GM21737 (cell line): ENCODE data around the gene RAB44.
"Not testable (repeated sequence)": the region's sequence is repeated elsewhere in the genome, so short reads cannot be mapped to it uniquely, and the experiment has no call there.

Experiments used
- ATAC-seq: cut with Tn5 transposase; IDR thresholded peaks from one replicate; pipeline ENCODE4 v1.9.1; 2021; ENCODE audit warnings: mild to moderate bottlenecking, moderate library complexity; ENCODE audit not compliant: unreplicated experiment

RAB44 gene, protein sequence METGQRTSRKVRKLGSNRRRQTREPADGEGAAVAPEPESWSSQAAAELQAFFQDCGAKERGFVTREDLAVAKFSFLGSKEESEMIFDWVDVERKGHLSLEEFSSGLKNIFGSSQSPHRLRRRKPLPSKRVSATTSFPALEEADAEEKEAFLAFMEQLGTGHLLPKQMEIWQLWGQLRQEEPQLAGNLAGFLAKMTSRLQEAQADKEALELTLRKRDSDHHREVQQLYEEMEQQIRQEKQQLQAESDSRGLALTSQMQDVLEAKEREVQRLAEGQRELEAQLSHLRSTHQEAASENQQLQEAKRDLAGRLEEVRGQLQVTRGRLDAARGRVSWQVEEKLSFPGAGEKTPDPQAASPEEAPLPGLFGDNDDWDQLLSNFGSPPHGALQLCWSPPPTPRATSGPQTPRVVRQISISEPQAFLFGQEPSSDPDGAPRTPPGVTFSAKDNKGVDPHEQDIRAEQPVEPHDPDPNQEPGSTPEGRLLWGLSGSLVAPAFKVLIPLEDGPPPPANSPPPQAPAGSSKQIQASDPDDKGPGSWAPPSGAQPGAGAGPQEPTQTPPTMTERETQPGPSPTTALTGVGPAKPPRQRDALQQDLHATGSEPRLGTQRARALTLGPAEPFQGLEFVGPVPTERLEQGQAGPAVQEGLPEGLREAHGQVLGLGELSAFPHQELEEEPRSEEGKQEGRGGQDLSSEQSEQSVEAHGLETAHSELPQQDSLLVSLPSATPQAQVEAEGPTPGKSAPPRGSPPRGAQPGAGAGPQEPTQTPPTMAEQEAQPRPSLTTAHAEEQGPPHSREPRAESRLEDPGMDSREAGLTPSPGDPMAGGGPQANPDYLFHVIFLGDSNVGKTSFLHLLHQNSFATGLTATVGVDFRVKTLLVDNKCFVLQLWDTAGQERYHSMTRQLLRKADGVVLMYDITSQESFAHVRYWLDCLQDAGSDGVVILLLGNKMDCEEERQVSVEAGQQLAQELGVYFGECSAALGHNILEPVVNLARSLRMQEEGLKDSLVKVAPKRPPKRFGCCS

DNA sequence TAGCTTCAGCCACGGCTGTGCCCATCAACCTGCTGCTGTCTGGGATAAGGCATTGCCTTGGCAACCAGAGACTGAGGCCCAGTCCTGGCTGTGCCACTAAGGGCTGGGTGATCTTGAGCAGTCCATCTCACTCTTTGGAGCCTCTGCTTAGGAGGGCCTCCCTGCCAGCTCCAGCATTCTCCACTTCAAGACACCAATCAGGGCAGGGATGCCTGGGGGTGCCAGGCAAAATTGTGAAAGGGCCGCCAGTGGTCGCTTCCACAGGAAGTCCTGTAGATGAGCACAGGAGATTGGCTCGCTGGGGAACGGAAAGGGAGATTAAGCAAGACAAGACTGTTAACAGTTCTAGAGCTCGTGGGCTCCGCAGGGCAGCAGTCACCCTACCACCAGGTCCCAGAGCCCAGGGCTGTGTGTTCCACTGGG is at the start of gene RAB44:
RAB44 (plus strand) TSS at position 346 of the 423 bp plus-strand sequence. CDS start 6,410 bp downstream, outside the sequence.
- no peak for ATAC-seq

DNA sequence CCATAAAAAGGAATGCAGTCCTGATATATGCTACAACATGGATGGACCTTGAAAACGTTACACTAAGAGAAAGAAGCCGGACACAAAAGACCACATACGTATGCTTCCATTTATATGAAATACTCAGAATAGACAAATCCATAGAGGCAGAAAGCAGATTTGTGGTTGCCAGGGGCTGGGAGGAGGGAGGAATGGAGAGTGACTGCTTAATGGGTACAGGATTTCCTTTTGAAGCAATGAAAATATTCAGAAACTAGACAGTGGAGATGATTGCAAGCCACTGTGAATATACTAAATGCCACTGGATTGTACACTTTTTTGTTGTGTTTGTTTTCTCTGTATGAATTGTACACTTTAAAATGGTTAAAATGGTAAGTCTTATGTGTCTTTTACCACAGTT is 48.5 kb upstream of the RAB44 start:
- no peak for ATAC-seq

DNA sequence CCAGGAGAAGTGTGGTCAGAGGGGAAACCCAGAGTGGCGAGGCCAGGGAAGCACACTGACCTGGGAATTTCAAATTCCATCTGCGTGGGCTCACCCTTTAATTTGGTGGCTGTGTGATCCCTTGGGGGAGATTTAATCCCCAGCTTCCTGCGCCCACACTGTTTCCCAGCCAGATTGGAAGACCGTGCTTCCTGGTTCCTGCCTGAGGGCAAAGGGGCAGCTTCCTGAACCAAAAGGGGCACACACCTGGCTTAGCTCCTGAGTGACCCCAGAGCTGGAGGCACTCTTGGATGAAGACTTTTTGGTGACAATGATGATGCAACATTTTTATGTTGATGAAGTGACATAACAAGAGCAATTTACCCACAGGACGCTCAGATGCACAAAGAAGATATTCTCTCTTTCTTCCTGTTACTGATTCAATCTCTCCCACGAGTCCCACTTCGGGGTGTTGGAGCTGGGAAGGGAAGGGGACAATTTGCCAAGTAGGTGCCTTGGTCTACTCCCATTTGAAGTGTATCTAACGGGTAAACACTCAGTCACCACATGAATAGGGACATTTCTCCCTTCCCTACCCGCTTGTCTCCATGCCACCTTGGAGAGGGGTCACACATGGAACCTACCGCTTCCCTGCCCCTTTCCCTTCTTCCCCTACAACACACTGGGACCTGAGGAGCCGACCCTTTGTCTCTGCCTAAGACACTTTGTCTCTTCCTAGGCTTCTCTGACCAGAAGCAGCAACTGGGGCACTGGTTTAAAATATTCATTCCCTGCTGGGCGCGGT is 47.7 kb upstream of the RAB44 start:
- no peak for ATAC-seq

DNA sequence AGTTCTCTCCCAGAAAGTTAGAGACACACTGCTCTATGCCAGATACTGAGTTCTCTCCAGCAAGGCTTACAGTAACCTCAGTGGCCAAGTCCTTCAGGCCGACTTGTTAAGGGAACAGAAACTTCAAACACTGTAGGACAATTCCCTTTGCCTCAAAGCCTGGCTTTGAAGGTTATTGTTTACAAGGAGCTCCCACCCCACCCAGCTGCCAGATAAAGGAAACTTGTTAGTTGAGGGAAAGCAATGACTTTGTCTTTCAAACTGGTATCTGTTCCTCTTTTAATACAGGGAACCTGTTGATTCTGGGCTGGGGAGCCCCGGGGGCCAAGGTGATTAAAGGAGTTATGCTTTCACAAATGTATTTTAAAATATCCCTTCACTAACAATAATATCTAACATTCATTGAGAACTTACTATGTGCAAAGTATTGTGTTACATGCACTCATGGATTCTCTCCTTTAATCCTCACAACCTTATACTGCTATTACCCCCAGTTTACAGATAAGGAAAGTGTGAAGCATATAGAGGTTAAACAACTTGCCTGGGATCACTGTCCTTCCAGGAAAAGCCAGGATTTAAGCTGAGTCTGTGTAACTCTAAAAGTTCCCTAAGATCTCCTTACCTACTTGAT is 46.7 kb upstream of the RAB44 start:
- ATAC-seq: no peak

DNA sequence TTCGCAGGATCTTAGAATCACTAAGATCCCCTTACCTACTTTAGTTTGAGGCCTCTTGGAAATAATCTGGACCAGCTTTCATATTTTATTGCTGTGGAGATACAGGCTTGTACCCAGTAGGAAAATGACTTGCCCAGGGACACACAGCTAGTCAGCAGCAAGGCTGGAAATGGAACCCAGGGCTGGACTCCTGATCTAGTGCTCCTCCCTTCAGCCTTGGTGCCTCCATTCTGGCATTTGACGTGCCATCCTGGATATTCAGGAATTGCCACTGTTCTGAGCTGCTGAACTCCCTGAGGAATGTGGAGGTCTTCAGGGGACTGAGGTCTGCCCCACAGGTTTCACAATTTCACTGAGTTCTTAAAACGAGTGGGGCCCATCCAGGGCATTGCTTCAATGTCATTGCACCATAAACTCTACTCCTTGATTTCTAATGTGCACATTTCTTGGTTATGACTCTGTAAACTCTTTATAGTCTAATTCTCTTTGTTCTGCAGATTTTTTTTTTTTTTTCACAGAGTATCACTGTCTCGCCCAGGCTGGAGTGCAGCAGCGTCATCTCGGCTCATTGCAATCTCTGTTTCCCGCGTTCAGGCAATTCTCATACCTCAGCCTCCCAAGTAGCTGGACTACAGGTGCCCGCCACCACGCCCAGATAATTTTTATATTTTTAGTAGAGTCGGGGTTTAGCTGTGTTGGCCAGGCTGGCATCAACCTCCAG is 45.8 kb upstream of the RAB44 start:
- no peak for ATAC-seq

DNA sequence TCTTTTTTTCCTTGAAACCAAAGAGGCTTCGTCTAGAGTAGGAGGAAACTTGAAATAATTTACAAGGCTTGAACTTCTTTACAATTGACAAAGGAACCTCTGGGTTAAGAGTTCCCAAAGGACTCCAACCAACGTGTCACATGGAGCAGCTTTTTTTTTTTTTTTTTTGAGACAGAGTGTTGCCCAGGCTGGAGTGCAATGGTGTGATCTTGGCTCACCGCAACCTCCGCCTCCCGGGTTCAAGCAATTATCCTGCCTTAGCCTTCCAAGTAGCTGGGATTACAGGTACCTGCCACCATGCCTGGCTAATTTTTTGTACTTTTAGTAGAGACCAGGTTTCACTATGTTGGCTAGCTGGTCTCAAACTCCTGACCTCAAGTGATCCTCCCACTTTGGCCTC is 43.2 kb upstream of the RAB44 start:
- not testable (repeated sequence) for ATAC-seq

DNA sequence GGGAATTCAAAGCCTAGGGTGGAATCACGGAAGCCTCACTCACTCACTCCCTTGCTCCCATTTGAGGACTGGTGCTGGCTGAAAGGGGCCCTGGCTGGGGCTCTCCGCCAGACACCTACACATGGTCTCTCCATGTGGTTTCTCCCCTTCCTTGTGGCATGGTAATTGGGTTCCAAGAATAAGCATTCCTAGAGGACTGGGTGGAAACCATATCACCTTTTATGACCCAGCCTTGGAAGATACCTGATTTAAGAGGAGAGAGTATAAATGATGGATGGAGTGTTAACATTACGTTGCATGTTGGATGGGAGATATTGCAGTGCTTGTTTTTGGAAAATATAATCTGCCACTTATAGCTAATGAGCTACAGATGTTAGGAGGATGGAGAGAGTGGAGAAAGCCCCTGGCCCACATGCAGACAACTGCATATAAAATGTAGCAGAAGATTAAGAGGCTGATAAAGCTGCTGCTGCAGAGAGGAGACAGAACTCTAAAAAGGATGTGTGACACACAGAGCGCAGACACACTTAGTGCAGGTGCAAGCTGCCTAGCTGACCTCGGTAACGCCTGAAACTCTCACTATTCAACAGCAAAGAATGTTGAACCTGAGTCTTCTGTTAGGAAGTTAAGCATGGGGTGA is 42.4 kb upstream of the RAB44 start:
- no peak for ATAC-seq

DNA sequence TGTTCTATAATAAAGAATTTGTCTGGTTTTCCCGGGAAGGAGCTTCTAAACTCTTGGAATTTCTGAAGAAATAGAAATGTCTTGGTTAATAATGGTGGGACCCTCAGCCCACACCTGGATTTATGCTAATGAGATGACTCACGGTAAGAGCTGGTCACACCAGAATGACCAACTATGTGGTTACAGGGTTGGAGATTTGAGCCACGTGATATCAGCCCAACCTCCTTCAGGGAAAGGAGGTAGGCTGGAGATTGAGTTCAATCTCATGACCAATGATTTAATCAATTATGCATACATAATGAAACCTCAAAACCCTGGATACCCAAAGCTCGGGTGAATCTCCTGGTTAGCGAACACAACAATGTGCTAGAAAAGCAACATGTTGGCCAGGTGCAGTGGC is 41.2 kb upstream of the RAB44 start:
- no peak for ATAC-seq

DNA sequence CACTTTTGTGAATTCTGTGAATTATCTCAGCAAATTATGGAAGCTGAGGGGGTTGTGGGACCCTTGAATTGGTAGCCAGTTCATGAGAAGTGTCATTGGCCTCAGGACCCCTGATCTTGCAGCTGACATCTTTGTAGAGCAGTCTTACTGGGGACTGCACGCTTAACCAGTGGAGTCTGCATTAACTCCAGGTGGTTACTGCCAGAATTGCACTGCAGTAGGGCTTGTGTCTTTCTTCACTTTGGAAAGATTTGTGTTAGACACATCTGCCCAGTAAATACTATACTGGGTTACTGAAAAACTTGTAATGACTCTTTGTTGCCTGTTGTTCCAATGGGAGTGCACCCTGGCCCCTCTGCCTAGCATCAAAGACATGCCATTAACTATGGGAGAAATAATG is 40.4 kb upstream of the RAB44 start:
- no peak for ATAC-seq

DNA sequence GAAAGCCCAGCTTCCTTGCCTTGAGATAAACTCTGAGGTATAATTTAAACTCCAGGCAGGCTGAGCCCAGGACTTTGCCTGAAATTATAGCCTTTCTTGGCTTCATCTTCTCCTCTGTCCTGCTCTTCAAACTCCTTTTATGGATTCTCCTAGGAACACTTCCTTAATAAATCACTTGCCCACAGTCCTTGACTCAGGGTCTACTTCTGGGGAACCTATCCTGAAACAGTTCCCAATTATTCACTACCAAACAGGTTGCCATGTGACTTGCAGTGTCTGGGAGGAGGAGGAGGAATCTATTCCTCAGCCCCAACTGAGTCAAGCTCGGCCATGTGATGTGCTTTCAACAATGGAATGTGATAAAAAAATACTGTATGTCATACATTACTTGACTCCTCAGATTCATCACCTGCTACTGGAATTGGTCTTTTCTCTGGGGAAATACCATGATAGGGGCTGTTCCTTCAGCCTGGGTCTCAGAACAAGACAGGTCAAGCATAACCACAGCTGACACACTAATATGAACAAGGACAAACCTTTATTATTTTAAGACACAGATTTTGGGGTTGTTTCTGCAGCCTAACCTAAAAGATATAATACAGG is 39.6 kb upstream of the RAB44 start:
- no peak for ATAC-seq

DNA sequence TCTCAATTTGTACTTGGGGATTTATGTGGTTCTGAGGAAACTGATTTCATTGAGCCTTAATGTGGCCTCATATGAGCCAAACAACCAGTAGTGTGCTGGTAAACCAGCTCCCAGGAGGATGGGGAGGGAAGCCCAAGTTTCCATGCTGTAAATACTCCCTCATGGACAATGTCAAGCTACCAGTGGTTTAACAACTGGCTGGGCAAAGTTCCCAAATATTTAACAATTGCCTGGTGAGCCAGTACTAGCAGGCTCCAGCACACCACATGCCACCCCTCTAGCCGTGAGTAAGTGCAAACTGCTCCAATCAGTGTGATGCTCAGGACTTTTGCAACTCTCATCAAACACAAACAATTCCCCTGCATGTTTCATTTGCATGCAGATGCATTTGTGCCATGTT is 38.4 kb upstream of the RAB44 start:
- no peak for ATAC-seq

DNA sequence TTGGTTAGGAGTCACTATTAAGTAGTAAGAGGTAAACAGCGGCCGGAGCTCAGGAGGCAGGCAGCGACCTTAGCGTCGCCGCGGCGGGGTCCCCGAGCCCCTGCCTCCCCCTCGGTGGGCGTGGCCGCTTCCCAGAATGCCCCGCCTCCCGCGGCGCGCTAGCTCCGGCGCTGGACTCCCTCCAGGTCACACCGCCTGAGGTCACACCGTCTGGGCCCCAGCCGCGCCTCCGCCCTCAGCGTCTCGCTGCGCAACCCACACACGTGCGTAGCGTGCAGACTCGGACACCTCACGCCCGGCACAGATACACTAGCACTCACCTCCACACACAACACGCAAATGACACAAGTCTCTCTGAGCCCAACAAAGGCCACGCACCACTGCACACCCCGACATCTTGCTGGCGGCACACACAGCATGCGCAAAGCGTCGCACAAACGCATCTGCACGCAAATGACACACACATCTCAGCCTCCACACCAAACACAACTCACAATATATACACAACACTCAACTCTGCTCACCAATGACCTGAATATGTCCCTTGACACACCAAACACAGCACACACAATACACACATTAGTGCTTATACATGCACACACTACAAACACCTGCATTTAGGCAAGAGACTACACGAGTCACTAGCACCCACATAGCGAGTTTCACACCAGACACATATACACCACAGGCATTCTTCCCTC is 36.7 kb upstream of the RAB44 start:
- ATAC-seq: no peak

DNA sequence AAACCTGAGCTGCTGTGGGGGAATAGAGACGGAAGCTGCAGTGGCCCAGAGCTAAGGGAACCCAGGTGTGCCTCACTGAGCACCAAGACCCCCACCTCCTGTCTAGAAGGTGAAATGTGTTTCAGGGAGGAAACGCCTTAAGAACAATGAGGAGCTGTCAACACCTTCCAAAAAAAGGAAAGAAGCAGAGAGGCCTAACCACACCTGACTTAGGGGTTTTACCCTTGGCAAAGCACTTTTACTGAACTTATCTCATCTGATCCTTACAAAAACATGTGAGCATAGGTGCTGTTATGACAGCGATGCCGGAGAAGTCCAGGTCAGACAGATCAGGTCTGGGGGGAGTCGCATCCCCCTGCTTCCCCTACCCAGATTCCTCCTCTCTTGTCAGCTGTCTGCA is 35.2 kb upstream of the RAB44 start:
- no peak for ATAC-seq

DNA sequence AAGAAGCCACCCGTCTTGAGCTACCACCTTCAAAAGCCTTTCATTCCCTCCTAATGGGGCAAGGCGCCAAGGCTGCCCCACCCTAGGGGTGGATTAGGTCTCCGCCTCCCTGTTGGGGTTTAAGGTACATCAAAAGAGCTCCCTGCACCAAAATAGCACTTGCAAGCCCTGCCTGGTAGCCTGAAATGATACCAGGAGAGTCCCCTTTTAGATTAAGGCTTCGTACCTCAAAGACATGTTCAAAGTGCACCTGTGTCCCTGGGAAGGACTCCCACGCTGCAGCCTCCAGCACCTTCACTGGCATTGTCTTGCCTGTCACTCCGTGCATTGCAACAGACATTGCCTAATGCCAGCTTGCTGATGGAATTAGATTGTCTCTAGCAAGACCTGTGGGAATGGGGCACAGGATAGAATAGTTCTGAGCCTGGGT is 34.8 kb upstream of the RAB44 start:
- ATAC-seq: no peak

DNA sequence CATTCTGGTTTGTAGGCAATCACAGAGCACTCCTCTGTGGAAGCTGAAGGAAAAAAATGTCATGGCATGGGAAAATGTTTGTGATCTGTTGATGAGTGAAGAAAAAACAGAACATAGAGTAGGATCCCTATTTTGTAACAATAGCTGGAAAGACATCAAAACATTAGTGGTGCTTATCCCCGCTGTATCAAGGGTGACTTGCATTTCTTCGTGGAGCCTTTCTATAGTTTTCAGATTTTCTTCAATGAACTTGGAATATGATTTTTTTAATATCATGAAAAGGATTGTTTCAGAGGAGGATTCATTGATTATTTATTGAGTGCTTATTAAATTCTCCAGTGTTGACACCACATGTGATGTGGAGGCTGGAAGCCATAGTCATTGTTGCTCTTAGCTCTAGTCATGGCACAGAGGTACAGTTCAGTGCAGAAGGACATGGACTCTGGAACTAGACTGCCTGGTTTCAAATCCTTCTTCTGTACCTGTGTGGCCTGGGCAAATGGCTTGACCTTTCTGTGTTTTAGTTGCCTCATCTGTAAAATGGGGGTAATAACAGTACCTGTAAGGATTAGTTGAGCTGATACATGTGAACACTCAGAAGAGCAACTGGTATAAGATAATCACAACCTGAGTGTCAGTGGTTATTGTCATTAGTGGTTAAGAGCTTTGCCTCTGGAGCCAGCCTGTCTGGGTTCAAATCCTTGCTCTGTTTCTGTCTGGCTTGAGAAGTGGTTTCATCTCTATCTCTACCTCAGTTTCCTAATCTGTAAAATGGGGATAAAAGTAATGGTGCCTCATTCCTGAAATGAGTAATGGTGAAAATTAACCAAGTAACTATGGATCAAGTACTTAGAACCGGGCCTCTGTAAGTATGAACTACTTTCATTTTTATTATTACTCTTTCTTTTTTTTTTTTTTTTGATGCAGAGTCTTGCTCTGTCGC is 33.9 kb upstream of the RAB44 start:
- no peak for ATAC-seq

DNA sequence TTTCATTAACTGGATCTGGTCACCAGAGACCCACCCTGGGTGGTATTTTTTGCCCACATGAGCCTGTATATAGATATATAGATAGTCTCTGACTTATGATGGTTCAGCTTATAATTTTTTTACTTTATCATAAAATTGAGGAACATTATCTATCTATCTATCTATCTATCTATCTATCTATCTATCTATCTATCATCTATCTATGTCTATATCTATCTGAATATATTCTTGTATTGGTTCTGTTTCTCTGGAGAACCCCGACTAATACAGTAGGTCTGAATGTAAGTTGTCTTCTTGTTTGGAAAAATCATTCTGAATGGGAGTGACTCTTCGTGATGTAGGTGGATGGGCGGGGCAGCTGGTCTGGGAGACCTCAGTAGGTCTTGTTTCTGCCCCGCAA is 32.4 kb upstream of the RAB44 start:
- no peak for ATAC-seq

DNA sequence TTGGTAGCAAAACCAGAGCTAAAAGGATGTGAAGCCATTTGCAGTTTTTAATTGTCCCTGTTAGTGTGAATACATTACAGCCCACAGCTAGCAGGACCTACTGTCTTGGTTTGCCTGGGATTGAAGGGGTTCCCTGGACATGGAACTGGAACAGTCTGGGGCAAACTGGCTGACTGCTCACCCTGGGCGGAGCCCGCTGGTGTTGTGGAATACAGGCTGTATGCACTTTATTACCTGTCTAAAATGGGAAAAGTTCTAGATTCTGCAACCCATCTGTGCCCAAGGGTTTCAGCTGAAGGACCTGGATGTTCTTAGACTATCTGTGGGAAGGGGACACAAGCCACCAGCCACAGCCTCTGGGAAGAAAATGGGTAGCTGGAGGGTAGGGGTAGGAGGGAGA is 31.3 kb upstream of the RAB44 start:
- ATAC-seq: no peak
